Measurements from ENCODE around the gene KCNA10.

Gene KCNA10

GRCh38 chr1:110504226-110504625 lies 14.7 kb downstream of the KCNA10 start:
- Histone ChIP-seq H3K27ac (ENCODE audit: extremely low read depth, low read depth, low read length) (no peak overlapping the region), H3K4me3 (ENCODE audit: low read depth, low read length) (no peak overlapping the region), H3K36me3 (ENCODE audit: control insufficient read depth in 2 of 2, insufficient read depth in 1 of 2, low read length in 2 of 2) (no peaks in the 10 kb centered on the region), H3K4me1 (ENCODE audit: control insufficient read depth, insufficient read depth, low read length) (no peaks in the 10 kb centered on the region), H3K9me3 (ENCODE audit: control insufficient read depth, insufficient read depth, low read depth, low read length) (no peaks in the 10 kb centered on the region)
- TF ChIP-seq ZNF692 (tag by site-specific recombination; IDR thresholded peaks at IDR 0.05) (peak; percentile 87), ZFP69B (tag by site-specific recombination; IDR thresholded peaks at IDR 0.05) (0 out of 2 replicates have a peak, but pooled peaks have one; percentile 45), ZNF514 (tag by site-specific recombination; IDR thresholded peaks at IDR 0.05) (no peak), TCF7L2 (IDR thresholded peaks at IDR 0.05; ENCODE audit: borderline replicate concordance, low read depth, low read length) (no peak), ZNF174 (tag by site-specific recombination; IDR thresholded peaks at IDR 0.05) (no peak)
- ChIA-PET CTCF (interaction anchor here (0.6 to 1.9 kb wide), 6 partner anchors 8 to 476 kb away, joined by 3 to 12 read pairs (median 4); no protein-coding TSS in a partner anchor), POLR2A (no interaction called here)

DNA sequence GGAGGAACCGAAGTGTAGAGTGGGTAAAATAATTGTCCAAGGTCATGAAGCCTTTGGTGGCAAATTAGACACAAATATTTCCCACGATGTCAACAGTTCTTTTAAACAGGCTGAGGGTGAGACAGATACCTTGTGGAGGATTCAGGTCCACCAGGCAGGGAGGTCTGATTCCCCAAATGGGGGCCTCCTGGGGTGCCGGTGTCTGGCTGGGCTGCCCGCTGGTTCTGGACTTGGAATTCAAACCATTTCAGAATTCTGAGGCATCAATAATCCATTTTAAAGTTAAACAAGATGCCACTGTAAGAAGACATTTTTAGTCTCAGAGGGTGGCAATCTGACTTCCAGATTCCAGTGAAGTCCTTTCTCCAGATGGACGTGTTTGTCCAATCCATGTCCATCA lies 15.5 kb downstream of the KCNA10 start:
- Histone ChIP-seq H3K27ac (ENCODE audit: extremely low read depth, low read depth, low read length) (no peak overlapping the region), H3K4me1 (ENCODE audit: control insufficient read depth, insufficient read depth, low read length) (no peaks in the 10 kb centered on the region), H3K36me3 (ENCODE audit: control insufficient read depth in 2 of 2, insufficient read depth in 1 of 2, low read length in 2 of 2) (no peaks in the 10 kb centered on the region), H3K4me3 (ENCODE audit: low read depth, low read length) (no peak overlapping the region), H3K9me3 (ENCODE audit: control insufficient read depth, insufficient read depth, low read depth, low read length) (no peaks in the 10 kb centered on the region)
- ChIA-PET CTCF (interaction anchor here (1.0 to 1.1 kb wide), 2 partner anchors 415 to 475 kb away, joined by 4 read pairs; no protein-coding TSS in a partner anchor), POLR2A (no interaction called here)
- TF ChIP-seq ZFP69B (tag by site-specific recombination; IDR thresholded peaks at IDR 0.05): no peak
- no peak for TF ChIP-seq ZNF654 (tag by site-specific recombination; IDR thresholded peaks at IDR 0.05; ENCODE audit: low read depth)
- no peak for TF ChIP-seq ZNF211 (tag by site-specific recombination; IDR thresholded peaks at IDR 0.05; ENCODE audit: low read depth)
- no peak for TF ChIP-seq ZNF280C (tag by site-specific recombination; IDR thresholded peaks at IDR 0.05)
- no peak for TF ChIP-seq BCL11A (tag by site-specific recombination; IDR thresholded peaks at IDR 0.05; ENCODE audit: low read depth)
- TF ChIP-seq, protein P1, sequence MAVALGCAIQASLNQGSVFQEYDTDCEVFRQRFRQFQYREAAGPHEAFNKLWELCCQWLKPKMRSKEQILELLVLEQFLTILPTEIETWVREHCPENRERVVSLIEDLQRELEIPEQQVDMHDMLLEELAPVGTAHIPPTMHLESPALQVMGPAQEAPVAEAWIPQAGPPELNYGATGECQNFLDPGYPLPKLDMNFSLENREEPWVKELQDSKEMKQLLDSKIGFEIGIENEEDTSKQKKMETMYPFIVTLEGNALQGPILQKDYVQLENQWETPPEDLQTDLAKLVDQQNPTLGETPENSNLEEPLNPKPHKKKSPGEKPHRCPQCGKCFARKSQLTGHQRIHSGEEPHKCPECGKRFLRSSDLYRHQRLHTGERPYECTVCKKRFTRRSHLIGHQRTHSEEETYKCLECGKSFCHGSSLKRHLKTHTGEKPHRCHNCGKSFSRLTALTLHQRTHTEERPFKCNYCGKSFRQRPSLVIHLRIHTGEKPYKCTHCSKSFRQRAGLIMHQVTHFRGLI (tag by site-specific recombination; IDR thresholded peaks at IDR 0.05): no peak
- TF ChIP-seq, protein P2, sequence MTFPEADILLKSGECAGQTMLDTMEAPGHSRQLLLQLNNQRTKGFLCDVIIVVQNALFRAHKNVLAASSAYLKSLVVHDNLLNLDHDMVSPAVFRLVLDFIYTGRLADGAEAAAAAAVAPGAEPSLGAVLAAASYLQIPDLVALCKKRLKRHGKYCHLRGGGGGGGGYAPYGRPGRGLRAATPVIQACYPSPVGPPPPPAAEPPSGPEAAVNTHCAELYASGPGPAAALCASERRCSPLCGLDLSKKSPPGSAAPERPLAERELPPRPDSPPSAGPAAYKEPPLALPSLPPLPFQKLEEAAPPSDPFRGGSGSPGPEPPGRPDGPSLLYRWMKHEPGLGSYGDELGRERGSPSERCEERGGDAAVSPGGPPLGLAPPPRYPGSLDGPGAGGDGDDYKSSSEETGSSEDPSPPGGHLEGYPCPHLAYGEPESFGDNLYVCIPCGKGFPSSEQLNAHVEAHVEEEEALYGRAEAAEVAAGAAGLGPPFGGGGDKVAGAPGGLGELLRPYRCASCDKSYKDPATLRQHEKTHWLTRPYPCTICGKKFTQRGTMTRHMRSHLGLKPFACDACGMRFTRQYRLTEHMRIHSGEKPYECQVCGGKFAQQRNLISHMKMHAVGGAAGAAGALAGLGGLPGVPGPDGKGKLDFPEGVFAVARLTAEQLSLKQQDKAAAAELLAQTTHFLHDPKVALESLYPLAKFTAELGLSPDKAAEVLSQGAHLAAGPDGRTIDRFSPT (tag by site-specific recombination; IDR thresholded peaks at IDR 0.05): no peak
- TF ChIP-seq ZNF354C (tag by site-specific recombination; IDR thresholded peaks at IDR 0.05; ENCODE audit: borderline replicate concordance, low read depth): no peak
- TF ChIP-seq ZBTB8A (tag by site-specific recombination; IDR thresholded peaks at IDR 0.05): no peak
- TF ChIP-seq, protein P3, sequence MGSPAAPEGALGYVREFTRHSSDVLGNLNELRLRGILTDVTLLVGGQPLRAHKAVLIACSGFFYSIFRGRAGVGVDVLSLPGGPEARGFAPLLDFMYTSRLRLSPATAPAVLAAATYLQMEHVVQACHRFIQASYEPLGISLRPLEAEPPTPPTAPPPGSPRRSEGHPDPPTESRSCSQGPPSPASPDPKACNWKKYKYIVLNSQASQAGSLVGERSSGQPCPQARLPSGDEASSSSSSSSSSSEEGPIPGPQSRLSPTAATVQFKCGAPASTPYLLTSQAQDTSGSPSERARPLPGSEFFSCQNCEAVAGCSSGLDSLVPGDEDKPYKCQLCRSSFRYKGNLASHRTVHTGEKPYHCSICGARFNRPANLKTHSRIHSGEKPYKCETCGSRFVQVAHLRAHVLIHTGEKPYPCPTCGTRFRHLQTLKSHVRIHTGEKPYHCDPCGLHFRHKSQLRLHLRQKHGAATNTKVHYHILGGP (tag by site-specific recombination; IDR thresholded peaks at IDR 0.05): no peak
- TF ChIP-seq KLF1 (tag by site-specific recombination; IDR thresholded peaks at IDR 0.05): no peak
- TF ChIP-seq ZNF16 (tag by site-specific recombination; IDR thresholded peaks at IDR 0.05; ENCODE audit: low read depth): no peak
- no peak for TF ChIP-seq PRDM2 (tag by site-specific recombination; IDR thresholded peaks at IDR 0.05; ENCODE audit: borderline replicate concordance)
- TF ChIP-seq ZNF121 (tag by site-specific recombination; IDR thresholded peaks at IDR 0.05): no peak
- TF ChIP-seq ZBTB17 (tag by site-specific recombination; IDR thresholded peaks at IDR 0.05): no peak
- TF ChIP-seq ZNF48 (tag by site-specific recombination; IDR thresholded peaks at IDR 0.05): no peak
